ENCODE data around the gene CREB5. TPM values are rescaled to one million over a fixed set of nuclear protein-coding genes. Genes with fewer than 3 reads are reported as not detected.

The CREB5 gene
- total and polyA plus RNA-seq, 2 of the 8 experiments (the other 6 are each of a cell fraction or from before 2014, with no cell fraction given), result 2.4 to 2.7 TPM

- CTCF ChIA-PET (ENCODE audit: partially characterized antibody), result interaction anchor here (0.6 to 1.0 kb wide), 4 partner anchors 38 to 1586 kb away, joined by 3 read pairs; no protein-coding TSS in a partner anchor
- no peak for FAIRE-seq
These were observed 434.9 kb downstream of the CREB5 start for GRCh38 chr7:28847176-28847575.

More at GRCh38 chr7:28847176-28847575, 434.9 kb downstream of the CREB5 start:
- Histone ChIP-seq H3K27me3 (replicated peaks in 1 of 4; ENCODE audit: control insufficient read depth in 3 of 4, extremely low read depth in 1 of 4, insufficient read depth in 3 of 4, low read length in 3 of 4) (no peaks in the 10 kb centered on the region), H3K9me3 (ENCODE audit: insufficient read depth in 2 of 2, low read depth in 1 of 2, low read length in 1 of 2) (no peaks in the 10 kb centered on the region; a peak in 1 of 4 replicates), H3K18ac (ENCODE audit: extremely low read depth, low read length) (no peak overlapping the region), H2AK5ac (ENCODE audit: low read depth, low read length) (no peak overlapping the region), H2BK5ac (ENCODE audit: low read depth, low read length) (no peak overlapping the region), H3K4me2 (ENCODE audit: insufficient read depth in 1 of 2, low read depth in 2 of 2, low read length in 2 of 2) (no peak overlapping the region), H2BK20ac (ENCODE audit: low read length) (no peak overlapping the region), H3K4me3 (ENCODE audit: extremely low read depth in 1 of 4, insufficient read depth in 2 of 4, low read depth in 3 of 4, low read length in 4 of 4) (no peak overlapping the region), H3K36me3 (ENCODE audit: control insufficient read depth in 2 of 4, insufficient read depth in 4 of 4, low read length in 3 of 4) (no peaks in the 10 kb centered on the region), H3K4me1 (replicated peaks in 1 of 4; ENCODE audit: control insufficient read depth in 3 of 4, insufficient read depth in 4 of 4, low read length in 3 of 4) (no peaks in the 10 kb centered on the region), H2BK15ac (ENCODE audit: low read length) (no peak overlapping the region), H4K8ac (ENCODE audit: extremely low read depth, insufficient read depth, low read length) (no peak overlapping the region), H2AFZ (ENCODE audit: low read length) (no peak overlapping the region), H4K5ac (ENCODE audit: insufficient read length, low read depth, low read length) (no peak overlapping the region), H4K91ac (replicated peaks; ENCODE audit: insufficient read length, low read length) (no peak overlapping the region), H2BK12ac (ENCODE audit: low read depth, low read length) (no peak overlapping the region), H3K79me2 (ENCODE audit: control insufficient read depth in 1 of 2, insufficient read depth in 2 of 2, low read length in 2 of 2) (no peaks in the 10 kb centered on the region), H2BK120ac (replicated peaks; ENCODE audit: low read depth, low read length) (no peak overlapping the region), H3K23ac (ENCODE audit: insufficient read length) (no peak overlapping the region), H3K4ac (replicated peaks; ENCODE audit: insufficient read length, low read depth, low read length) (no peak overlapping the region), H3K23me2 (ENCODE audit: low read depth, low read length) (no peaks in the 10 kb centered on the region), H4K20me1 (replicated peaks in 1 of 2; ENCODE audit: control insufficient read depth in 1 of 2, insufficient read depth in 2 of 2, low read length in 2 of 2) (no peaks in the 10 kb centered on the region), H3K56ac (replicated peaks; ENCODE audit: insufficient read length, low read depth, low read length) (no peak overlapping the region), H3K14ac (ENCODE audit: insufficient read length) (no peak overlapping the region), H3K79me1 (ENCODE audit: low read depth, low read length) (no peaks in the 10 kb centered on the region), H3K27ac (ENCODE audit: low read depth, low read length) (no peak overlapping the region), H3K9ac (replicated peaks in 1 of 4; ENCODE audit: extremely low read depth in 1 of 4, low read depth in 3 of 4, low read length in 3 of 4) (no peak overlapping the region)
- WGBS, 2 experiments (ENCODE audit: extremely low coverage in 1 of 2, insufficient coverage in 1 of 2, insufficient read length in 1 of 2, insufficient replicate concordance in 2 of 2, low coverage in 1 of 2, low lambda C conversion rate in 2 of 2, missing lambda C conversion rate in 1 of 2), result 92% methylated on average over 10 of the region's 10 CpGs; no CpG with 5 or more reads in 1 of the 2 experiments
- POLR2A ChIA-PET (ENCODE audit: partially characterized antibody), result interaction anchor here (0.6 kb wide), 1 partner anchor 44 kb away, joined by 3 read pairs; no protein-coding TSS in a partner anchor
- DNase-seq (ENCODE audit: low read depth in 1 of 2, low spot score in 2 of 2), result no peak
- TF ChIP-seq POLR2A (IDR thresholded peaks at IDR 0.05; ENCODE audit: control extremely low read depth in 1 of 2, low read depth in 2 of 2, low read length in 2 of 2) (no peak), SP2 (IDR thresholded peaks at IDR 0.05; ENCODE audit: low read length) (no peak), YY1 (IDR thresholded peaks at IDR 0.05; ENCODE audit: low read depth, low read length) (no peak), HDAC6 (IDR thresholded peaks at IDR 0.05; ENCODE audit: low read depth, low read length) (no peak), NANOG (IDR thresholded peaks at IDR 0.05; ENCODE audit: insufficient read depth, low read depth, low read length, poor library complexity, severe bottlenecking) (no peak)
